Measurements from ENCODE around the gene CST3.

- TF ChIP-seq TCF12 (IDR thresholded peaks at IDR 0.05; ENCODE audit: low read depth) (no peak), USF1 (IDR thresholded peaks at IDR 0.05) (no peak), NFIC (IDR thresholded peaks at IDR 0.05) (no peak), TEAD4 (IDR thresholded peaks at IDR 0.05) (no peak), MAX (IDR thresholded peaks at IDR 0.05) (no peak), TAF1 (IDR thresholded peaks at IDR 0.05; ENCODE audit: low read depth) (no peak), EP300 (IDR thresholded peaks at IDR 0.05; ENCODE audit: borderline replicate concordance) (no peak), CREB1 (IDR thresholded peaks at IDR 0.05; ENCODE audit: low read depth) (no peak), RAD21 (IDR thresholded peaks at IDR 0.05; ENCODE audit: low read depth) (no peak), CEBPB (IDR thresholded peaks at IDR 0.05) (no peak), FOXM1 (IDR thresholded peaks at IDR 0.05; ENCODE audit: borderline replicate concordance, low read depth) (no peak), ZBTB7A (IDR thresholded peaks at IDR 0.05; ENCODE audit: low read depth) (no peak)
- TF ChIP-seq, protein P1, sequence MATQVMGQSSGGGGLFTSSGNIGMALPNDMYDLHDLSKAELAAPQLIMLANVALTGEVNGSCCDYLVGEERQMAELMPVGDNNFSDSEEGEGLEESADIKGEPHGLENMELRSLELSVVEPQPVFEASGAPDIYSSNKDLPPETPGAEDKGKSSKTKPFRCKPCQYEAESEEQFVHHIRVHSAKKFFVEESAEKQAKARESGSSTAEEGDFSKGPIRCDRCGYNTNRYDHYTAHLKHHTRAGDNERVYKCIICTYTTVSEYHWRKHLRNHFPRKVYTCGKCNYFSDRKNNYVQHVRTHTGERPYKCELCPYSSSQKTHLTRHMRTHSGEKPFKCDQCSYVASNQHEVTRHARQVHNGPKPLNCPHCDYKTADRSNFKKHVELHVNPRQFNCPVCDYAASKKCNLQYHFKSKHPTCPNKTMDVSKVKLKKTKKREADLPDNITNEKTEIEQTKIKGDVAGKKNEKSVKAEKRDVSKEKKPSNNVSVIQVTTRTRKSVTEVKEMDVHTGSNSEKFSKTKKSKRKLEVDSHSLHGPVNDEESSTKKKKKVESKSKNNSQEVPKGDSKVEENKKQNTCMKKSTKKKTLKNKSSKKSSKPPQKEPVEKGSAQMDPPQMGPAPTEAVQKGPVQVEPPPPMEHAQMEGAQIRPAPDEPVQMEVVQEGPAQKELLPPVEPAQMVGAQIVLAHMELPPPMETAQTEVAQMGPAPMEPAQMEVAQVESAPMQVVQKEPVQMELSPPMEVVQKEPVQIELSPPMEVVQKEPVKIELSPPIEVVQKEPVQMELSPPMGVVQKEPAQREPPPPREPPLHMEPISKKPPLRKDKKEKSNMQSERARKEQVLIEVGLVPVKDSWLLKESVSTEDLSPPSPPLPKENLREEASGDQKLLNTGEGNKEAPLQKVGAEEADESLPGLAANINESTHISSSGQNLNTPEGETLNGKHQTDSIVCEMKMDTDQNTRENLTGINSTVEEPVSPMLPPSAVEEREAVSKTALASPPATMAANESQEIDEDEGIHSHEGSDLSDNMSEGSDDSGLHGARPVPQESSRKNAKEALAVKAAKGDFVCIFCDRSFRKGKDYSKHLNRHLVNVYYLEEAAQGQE (IDR thresholded peaks at IDR 0.05; ENCODE audit: low read depth): no peak
Measured at GRCh38 chr20:23644164-23644563, 6.4 kb upstream of the CST3 start.

Data from Ishikawa (cell line).